Activated CD8-positive, alpha-beta memory T cell treated with anti-CD3 and anti-CD28 coated beads, Interleukin-2, amount 50 U/mL, for 1 hour (primary cell): ENCODE measurements around the gene ZNF189.

ENCODE experiments used
- DNase-seq: peaks from one replicate; pipeline ENCODE4 v3.0.0-alpha.2; 2020; ENCODE audit errors: extremely low read depth

ZNF189 gene

DNA sequence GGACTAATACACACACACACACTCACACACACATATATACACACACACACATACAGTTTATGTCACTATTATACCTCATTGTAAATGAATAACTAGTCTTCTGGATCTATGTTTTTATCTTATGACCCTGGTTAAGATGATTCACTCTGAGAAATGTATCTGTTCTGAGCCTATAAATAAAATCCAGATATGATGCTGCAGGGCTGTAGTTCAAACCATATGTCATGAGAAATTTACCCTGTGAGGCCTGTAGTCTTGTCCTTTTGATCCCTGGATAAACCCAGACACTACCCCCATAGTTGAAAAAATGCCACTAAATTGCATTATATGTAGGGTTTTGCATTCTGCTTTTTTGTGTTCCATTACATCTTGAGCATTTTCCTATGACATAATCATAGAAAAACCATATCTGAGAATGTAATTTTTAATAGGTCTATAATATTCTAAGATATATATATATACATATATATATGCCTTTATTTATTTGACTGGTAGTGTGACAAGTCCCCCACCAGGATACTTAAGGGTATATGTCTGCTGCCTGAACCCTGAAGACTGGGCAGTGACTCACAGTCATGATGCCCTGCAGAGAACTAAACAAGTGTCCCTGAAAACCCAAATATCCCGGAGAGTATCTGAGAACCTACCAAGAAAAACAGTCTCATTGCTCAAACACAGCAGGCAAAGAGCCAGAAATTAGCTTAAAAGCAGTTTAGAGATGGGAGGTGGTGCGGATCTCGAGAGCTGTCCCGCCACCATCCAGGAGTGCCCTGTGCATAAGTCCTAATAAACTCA, 55.3 kb downstream of the ZNF189 start:
- DNase-seq, result no peak

DNA sequence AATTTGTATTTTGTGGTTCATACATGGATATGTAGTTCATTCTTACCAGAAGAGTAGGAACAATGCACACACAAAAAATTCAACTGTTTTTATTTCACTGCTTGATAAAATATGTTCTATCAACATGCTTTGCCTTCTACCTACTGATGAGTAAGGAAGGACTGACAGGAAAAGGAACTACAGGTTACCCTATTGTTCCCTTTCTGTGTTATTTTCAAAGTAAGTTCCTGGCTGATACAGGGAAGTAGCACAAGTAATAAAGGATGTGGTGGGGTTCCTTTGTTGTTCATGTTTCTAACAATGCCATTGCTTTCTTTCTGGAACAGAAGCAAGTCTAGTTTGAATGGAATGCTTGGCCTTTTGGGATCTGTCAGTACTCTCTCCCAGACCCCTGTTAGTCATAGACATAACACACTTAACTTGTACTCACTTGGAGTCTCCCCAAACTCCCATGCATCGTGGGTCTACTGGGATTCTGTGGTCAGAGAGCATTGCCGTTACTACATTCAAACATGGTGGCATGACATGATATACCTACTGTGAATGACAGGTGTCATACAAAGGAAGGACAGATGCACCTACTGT, 57.1 kb downstream of the ZNF189 start:
- no peak for DNase-seq

DNA sequence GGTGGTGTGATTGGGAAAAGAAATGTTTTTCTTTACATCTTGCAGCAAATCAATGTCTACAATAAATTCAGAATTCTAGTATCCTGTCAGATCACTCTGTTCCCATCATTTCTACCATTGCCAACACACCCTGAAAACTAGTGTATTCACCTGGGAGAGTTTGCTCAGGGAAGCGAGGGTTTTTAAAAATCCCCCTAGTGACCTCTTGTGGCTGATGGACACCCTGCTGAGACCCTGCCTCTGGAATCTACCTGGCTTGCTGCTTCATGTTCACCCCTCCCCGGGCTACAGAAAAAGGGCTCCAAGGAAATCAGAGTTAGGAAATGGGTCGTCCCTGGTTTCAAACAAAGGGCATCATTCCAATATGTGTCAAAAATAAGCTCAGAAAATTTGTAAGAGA, 58.4 kb downstream of the ZNF189 start:
- no peak for DNase-seq

DNA sequence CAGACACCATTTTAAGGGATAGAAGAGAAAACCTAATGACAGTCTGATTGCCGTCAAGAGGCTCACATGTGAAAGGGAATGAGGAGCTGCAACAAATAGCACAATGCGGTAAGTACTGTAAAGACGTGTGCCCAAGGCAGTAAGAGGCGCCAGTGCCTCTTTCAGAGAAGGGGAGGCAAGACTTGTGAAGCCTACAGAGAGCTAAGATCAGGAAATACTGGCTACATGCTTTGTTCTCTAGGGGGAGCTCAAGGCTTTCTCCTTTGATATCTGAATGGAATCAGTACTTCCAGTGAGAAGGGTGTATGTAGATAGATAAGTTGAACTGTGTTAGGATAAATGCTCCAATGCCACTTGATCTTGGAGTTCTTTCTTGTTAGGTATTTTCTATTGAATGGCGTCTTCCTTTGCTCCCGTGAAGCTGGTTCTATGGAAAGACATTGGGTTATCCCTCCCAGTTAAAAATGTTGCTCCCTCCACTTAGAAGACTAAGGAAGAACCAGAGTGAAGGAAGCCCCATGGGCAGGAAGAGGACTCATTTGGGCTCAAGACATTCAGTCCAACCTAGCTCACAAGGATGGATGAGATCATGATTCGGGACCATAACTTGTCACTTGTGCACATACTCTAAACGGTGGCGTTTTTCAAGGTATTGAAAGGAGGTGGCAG, 60.4 kb downstream of the ZNF189 start:
- DNase-seq, result no peak
